Measurements from ENCODE around the gene FRMPD1.

GRCh38 chr9:37640246-37640645, 10.5 kb upstream of the FRMPD1 start:
- TF ChIP-seq CTCF (IDR thresholded peaks at IDR 0.05) = no peak
- no peak for TF ChIP-seq ZFX (IDR thresholded peaks at IDR 0.05; ENCODE audit: borderline replicate concordance)

All from 22Rv1 (cell line).